Caco-2 (cell line): ENCODE measurements around the gene FASTK. TPM values are rescaled to one million over a fixed set of nuclear protein-coding genes. Genes with fewer than 3 reads are reported as not detected.

Experiments
- BruUV-seq: library from RNA; stranded (reverse); fragments of 400-500 nt; replicated peaks from 2 replicates; lab custom pipeline; 2021; lab: Mats Ljungman, UMichigan
- CTCF ChIA-PET: fragments of 300-600 bp; sonication (Branson Sonifier 250); formaldehyde crosslinking; loops from one replicate; lab custom pipeline; 2022; ENCODE audit warnings: antibody characterized with exemption; lab: Charles Lee
- POLR2A ChIA-PET: fragments of 300-600 bp; sonication (Branson Sonifier 250); formaldehyde crosslinking; loops from one replicate; lab custom pipeline; 2022; ENCODE audit warnings: antibody characterized with exemption; lab: Charles Lee
- DNase-seq, 2 experiments: peaks; one replicate each; pipeline versions ENCODE4 v3.0.0 to v3.0.0-alpha.2; 2020 to 2022
- H3K27me3 ChIP-seq: replicated peaks from 2 replicates; pipeline ENCODE4 v1.6.0; 2011; ENCODE audit warnings: low read length; ENCODE audit not compliant: control insufficient read depth, insufficient read depth
- H3K36me3 ChIP-seq: 2 replicates; pipeline ENCODE4 v1.5.1; 2011; ENCODE audit warnings: low read length; ENCODE audit not compliant: control insufficient read depth, insufficient read depth
- H3K4me1 ChIP-seq: fragments of 250-450 bp; sonication (Bioruptor Pico); 2 replicates; pipeline ENCODE4 v1.5.1; 2020; ENCODE audit warnings: mild to moderate bottlenecking
- H3K4me3 ChIP-seq: 2 replicates; pipeline ENCODE4 v1.5.1; 2011; ENCODE audit warnings: low read depth, mild to moderate bottlenecking, control low read depth, low read length
- H3K9me3 ChIP-seq: fragments of 250-450 bp; sonication (Bioruptor Pico); 2 replicates; pipeline ENCODE4 v1.5.1; 2020; ENCODE audit warnings: mild to moderate bottlenecking, moderate library complexity
- H3K27ac Mint-ChIP-seq: one replicate; pipeline ENCODE4 v1.8.0; 2022; ENCODE audit warnings: mixed read lengths; ENCODE audit not compliant: unreplicated experiment
- H3K27me3 Mint-ChIP-seq: one replicate; pipeline ENCODE4 v1.8.0; 2022; ENCODE audit warnings: mixed read lengths; ENCODE audit not compliant: insufficient read depth, unreplicated experiment
- H3K36me3 Mint-ChIP-seq: one replicate; pipeline ENCODE4 v1.8.0; 2022; ENCODE audit warnings: mild to moderate bottlenecking, mixed read lengths; ENCODE audit not compliant: insufficient read depth, unreplicated experiment
- H3K4me1 Mint-ChIP-seq: one replicate; pipeline ENCODE4 v1.8.0; 2022; ENCODE audit warnings: low read depth, mixed read lengths; ENCODE audit not compliant: unreplicated experiment
- H3K4me3 Mint-ChIP-seq: one replicate; pipeline ENCODE4 v1.8.0; 2022; ENCODE audit warnings: mild to moderate bottlenecking, moderate library complexity, mixed read lengths; ENCODE audit not compliant: unreplicated experiment
- H3K9me3 Mint-ChIP-seq: one replicate; pipeline ENCODE4 v1.8.0; 2022; ENCODE audit warnings: mixed read lengths; ENCODE audit not compliant: unreplicated experiment
- intact Hi-C: fragments of 100-400 bp; cut with micrococcal nuclease; formaldehyde crosslinking; loops from one replicate; pipeline ENCODE4 v1.10.0; 2022; ENCODE audit not compliant: unreplicated experiment
- total RNA-seq: library from RNA; stranded (reverse); gene quantifications from 2 replicates; pipeline ENCODE4 v1.2.3, GENCODE V29; 2022
- TF ChIP-seq, protein P1 (sequence below), 2 experiments: fragments of 200-600 bp in 1 of 2; IDR thresholded peaks; 1 replicate in 1 of 2; 2 replicates in 1 of 2; pipeline versions ENCODE4 v1.5.1 to v1.8.0; 2011 to 2022; ENCODE audit warnings: antibody characterized with exemption in 1 of 2, control low read depth in 1 of 2, inconsistent platforms in 1 of 2, low read depth in 1 of 2, low read length in 1 of 2, mild to moderate bottlenecking in 1 of 2, moderate library complexity in 1 of 2; ENCODE audit not compliant: insufficient read depth in 1 of 2, severe bottlenecking in 1 of 2, unreplicated experiment in 1 of 2

FASTK gene
- total RNA-seq, 1 experiment from 2014 or later = 114 TPM

DNA sequence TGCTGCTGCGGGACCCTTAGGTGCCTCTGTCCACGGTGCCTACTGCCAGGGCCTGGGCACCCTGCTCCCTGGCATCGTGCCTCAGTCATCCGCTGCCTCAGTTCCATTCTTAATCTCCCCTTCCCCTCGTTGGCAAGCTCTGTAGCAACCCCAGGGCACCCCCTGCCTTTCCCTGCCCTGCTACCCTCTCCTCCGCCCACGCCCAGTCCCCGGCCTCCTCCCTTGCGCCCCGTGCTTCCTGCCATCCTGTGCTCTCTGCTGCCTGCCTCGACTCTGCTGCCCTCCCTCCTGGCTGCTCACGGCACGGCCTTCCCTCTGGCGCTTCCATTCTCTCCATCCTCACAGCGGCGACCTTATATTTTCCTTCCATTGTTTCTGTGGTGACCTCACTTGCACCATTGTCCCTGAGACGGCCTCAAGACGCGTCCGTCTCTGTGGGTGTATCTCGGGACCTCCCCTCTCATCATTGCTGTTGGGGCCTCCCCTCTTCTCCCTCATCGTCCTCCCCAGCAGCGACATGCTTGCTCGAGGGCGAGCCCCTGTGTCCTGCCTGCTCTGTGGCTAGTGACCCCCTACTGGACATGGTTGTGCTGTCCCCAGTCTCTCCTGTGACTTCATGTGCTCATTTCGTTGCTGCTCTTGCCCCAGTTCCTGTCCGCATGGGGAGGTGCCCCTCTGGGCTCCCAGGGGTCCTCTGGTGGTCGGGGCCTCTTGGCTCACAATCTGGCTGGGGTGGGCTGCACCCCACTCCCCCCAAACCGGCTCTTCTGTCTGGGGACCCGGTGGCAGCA lies 41.0 kb upstream of the FASTK start:
- Mint-ChIP-seq H3K9me3 (no peaks in the 10 kb centered on the region), H3K4me1 (no peaks in the 10 kb centered on the region), H3K4me3 (no peak overlapping the region), H3K27ac (no peak overlapping the region), H3K27me3 (no peaks in the 10 kb centered on the region), H3K36me3 (peaks cover 41% of the 10 kb centered on the region)
- Histone ChIP-seq H3K4me3 (no peak overlapping the region), H3K36me3 (peaks cover 6% of the 10 kb centered on the region), H3K4me1 (peaks cover under 1% of the 10 kb centered on the region), H3K27me3 (no peaks in the 10 kb centered on the region), H3K9me3 (no peaks in the 10 kb centered on the region)
- DNase-seq = no peak
- CTCF ChIA-PET = no interaction called here
- TF ChIP-seq, protein P1, sequence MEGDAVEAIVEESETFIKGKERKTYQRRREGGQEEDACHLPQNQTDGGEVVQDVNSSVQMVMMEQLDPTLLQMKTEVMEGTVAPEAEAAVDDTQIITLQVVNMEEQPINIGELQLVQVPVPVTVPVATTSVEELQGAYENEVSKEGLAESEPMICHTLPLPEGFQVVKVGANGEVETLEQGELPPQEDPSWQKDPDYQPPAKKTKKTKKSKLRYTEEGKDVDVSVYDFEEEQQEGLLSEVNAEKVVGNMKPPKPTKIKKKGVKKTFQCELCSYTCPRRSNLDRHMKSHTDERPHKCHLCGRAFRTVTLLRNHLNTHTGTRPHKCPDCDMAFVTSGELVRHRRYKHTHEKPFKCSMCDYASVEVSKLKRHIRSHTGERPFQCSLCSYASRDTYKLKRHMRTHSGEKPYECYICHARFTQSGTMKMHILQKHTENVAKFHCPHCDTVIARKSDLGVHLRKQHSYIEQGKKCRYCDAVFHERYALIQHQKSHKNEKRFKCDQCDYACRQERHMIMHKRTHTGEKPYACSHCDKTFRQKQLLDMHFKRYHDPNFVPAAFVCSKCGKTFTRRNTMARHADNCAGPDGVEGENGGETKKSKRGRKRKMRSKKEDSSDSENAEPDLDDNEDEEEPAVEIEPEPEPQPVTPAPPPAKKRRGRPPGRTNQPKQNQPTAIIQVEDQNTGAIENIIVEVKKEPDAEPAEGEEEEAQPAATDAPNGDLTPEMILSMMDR (IDR thresholded peaks at IDR 0.05; ENCODE audit: insufficient read depth in 1 of 2, low read depth in 1 of 2, low read length in 1 of 2, severe bottlenecking in 1 of 2, unreplicated experiment in 1 of 2) = no peak
- BruUV-seq = no TSS peak
- POLR2A ChIA-PET = no interaction called here
- intact Hi-C loops = no loop called here

- H3K4me3 ChIP-seq = no peak overlapping the region
- H3K36me3 ChIP-seq = peaks cover 6% of the 10 kb centered on the region
- intact Hi-C loops = no loop called here
- no peak overlapping the region for H3K4me3 Mint-ChIP-seq
- TF ChIP-seq, protein P1 (IDR thresholded peaks at IDR 0.05; ENCODE audit: insufficient read depth in 1 of 2, low read depth in 1 of 2, low read length in 1 of 2, severe bottlenecking in 1 of 2, unreplicated experiment in 1 of 2) = no peak
- no peaks in the 10 kb centered on the region for H3K27me3 ChIP-seq
- no peaks in the 10 kb centered on the region for H3K4me1 Mint-ChIP-seq
- H3K27me3 Mint-ChIP-seq = no peaks in the 10 kb centered on the region
- ChIA-PET CTCF (interaction anchor here (0.8 kb wide), 1 partner anchor 106 kb away, joined by 3 read pairs; the partner anchor contains the start of gene ABCF2), POLR2A (no interaction called here)
- peaks cover 7% of the 10 kb centered on the region for H3K4me1 ChIP-seq
- H3K36me3 Mint-ChIP-seq = peaks cover 41% of the 10 kb centered on the region
- DNase-seq = no peak
- no TSS peak for BruUV-seq
- no peak overlapping the region for H3K27ac Mint-ChIP-seq
- H3K9me3 Mint-ChIP-seq = no peaks in the 10 kb centered on the region
- H3K9me3 ChIP-seq = no peaks in the 10 kb centered on the region
Observed at GRCh38 chr7:151120896-151121295, 40.3 kb upstream of the FASTK start.

- no TSS peak for BruUV-seq
- intact Hi-C loops = no loop called here
- Mint-ChIP-seq H3K27ac (no peak overlapping the region), H3K9me3 (no peaks in the 10 kb centered on the region), H3K4me3 (no peak overlapping the region), H3K36me3 (peaks cover 41% of the 10 kb centered on the region), H3K27me3 (no peaks in the 10 kb centered on the region), H3K4me1 (no peaks in the 10 kb centered on the region)
- Histone ChIP-seq H3K4me3 (no peak overlapping the region), H3K27me3 (no peaks in the 10 kb centered on the region), H3K4me1 (peaks cover 9% of the 10 kb centered on the region), H3K36me3 (peaks cover 3% of the 10 kb centered on the region), H3K9me3 (no peaks in the 10 kb centered on the region)
- POLR2A ChIA-PET = no interaction called here
- no peak for DNase-seq
- TF ChIP-seq, protein P1 (IDR thresholded peaks at IDR 0.05; ENCODE audit: insufficient read depth in 1 of 2, low read depth in 1 of 2, low read length in 1 of 2, severe bottlenecking in 1 of 2, unreplicated experiment in 1 of 2) = no peak
- CTCF ChIA-PET = interaction anchor here (0.8 to 1.1 kb wide), 2 partner anchors 92 to 107 kb away, joined by 3 read pairs; partner anchors contain the start of genes ABCB8 and ABCF2
Observed at GRCh38 chr7:151119902-151120301, 39.3 kb upstream of the FASTK start.
